ENCODE data around the gene TMEM132A.
A peak's percentile ranks its signal among the peaks of the same experiment; 100 is the strongest.

Gene TMEM132A

GRCh38 chr11:60915248-60915914 is 8.9 kb upstream of the TMEM132A start:
- peaks cover 8 to 9% of the 10 kb centered on the region in 2 donors for H3K36me3 ChIP-seq (ENCODE audit: control insufficient read depth in 2 of 2, insufficient read depth in 2 of 2, low read length in 2 of 2)
- H3K27me3 ChIP-seq (ENCODE audit: control insufficient read depth in 1 of 2, insufficient read depth in 2 of 2, low read length in 2 of 2): peaks cover 3% of the 10 kb centered on the region in 2 donors
- H3K9me3 ChIP-seq (ENCODE audit: control insufficient read depth in 2 of 2, low read length in 2 of 2): no peaks in the 10 kb centered on the region
- peak overlapping the region; percentile 89 to 92 for H3K4me3 ChIP-seq (ENCODE audit: low read length in 2 of 2)
- H3K27ac ChIP-seq (ENCODE audit: low read length): peak overlapping the region; percentile 97
- H3K4me1 ChIP-seq (ENCODE audit: control insufficient read depth, insufficient read depth, low read length): peaks cover 43% of the 10 kb centered on the region
- peak overlapping the region; percentile 99 to 100 for H3K9ac ChIP-seq (ENCODE audit: low read length in 2 of 2)

GRCh38 chr11:60916669-60917206 is 7.5 kb upstream of the TMEM132A start:
- H3K4me1 ChIP-seq (ENCODE audit: control insufficient read depth, insufficient read depth, low read length): peaks cover 43% of the 10 kb centered on the region
- H3K4me3 ChIP-seq (ENCODE audit: low read length in 2 of 2): no peak overlapping the region

GRCh38 chr11:60917267-60917666 is 7.0 kb upstream of the TMEM132A start:
- Histone ChIP-seq H3K27ac (ENCODE audit: low read length) (no peak overlapping the region), H3K4me1 (ENCODE audit: control insufficient read depth, insufficient read depth, low read length) (peaks cover 43% of the 10 kb centered on the region), H3K9ac (ENCODE audit: low read length in 2 of 2) (no peak overlapping the region), H3K9me3 (ENCODE audit: control insufficient read depth in 2 of 2, low read length in 2 of 2) (no peaks in the 10 kb centered on the region), H3K36me3 (ENCODE audit: control insufficient read depth in 2 of 2, insufficient read depth in 2 of 2, low read length in 2 of 2) (peaks cover 24 to 27% of the 10 kb centered on the region in 2 donors), H3K4me3 (ENCODE audit: low read length in 2 of 2) (no peak overlapping the region), H3K27me3 (ENCODE audit: control insufficient read depth in 1 of 2, insufficient read depth in 2 of 2, low read length in 2 of 2) (no peaks in the 10 kb centered on the region)

More at GRCh38 chr11:60916669-60917206, 7.5 kb upstream of the TMEM132A start:
- Histone ChIP-seq H3K27ac (ENCODE audit: low read length) (no peak overlapping the region), H3K9me3 (ENCODE audit: control insufficient read depth in 2 of 2, low read length in 2 of 2) (no peaks in the 10 kb centered on the region), H3K27me3 (ENCODE audit: control insufficient read depth in 1 of 2, insufficient read depth in 2 of 2, low read length in 2 of 2) (no peaks in the 10 kb centered on the region), H3K36me3 (ENCODE audit: control insufficient read depth in 2 of 2, insufficient read depth in 2 of 2, low read length in 2 of 2) (peaks cover 19 to 22% of the 10 kb centered on the region in 2 donors), H3K9ac (ENCODE audit: low read length in 2 of 2) (peak overlapping the region in 1 of 2 donors; percentile 36)

- Histone ChIP-seq H3K4me1 (ENCODE audit: control insufficient read depth, insufficient read depth, low read length) (peaks cover 37% of the 10 kb centered on the region), H3K27ac (ENCODE audit: low read length) (no peak overlapping the region), H3K27me3 (ENCODE audit: control insufficient read depth in 1 of 2, insufficient read depth in 2 of 2, low read length in 2 of 2) (peaks cover under 1 to 1% of the 10 kb centered on the region in 2 donors), H3K9me3 (ENCODE audit: control insufficient read depth in 2 of 2, low read length in 2 of 2) (no peaks in the 10 kb centered on the region), H3K4me3 (ENCODE audit: low read length in 2 of 2) (no peak overlapping the region), H3K36me3 (ENCODE audit: control insufficient read depth in 2 of 2, insufficient read depth in 2 of 2, low read length in 2 of 2) (peaks cover 34 to 38% of the 10 kb centered on the region in 2 donors), H3K9ac (ENCODE audit: low read length in 2 of 2) (no peak overlapping the region)
Measured at GRCh38 chr11:60918251-60918938, 5.9 kb upstream of the TMEM132A start.

GRCh38 chr11:60918939-60919265 is 5.4 kb upstream of the TMEM132A start:
- no peak overlapping the region for H3K27ac ChIP-seq (ENCODE audit: low read length)
- no peak overlapping the region for H3K4me3 ChIP-seq (ENCODE audit: low read length in 2 of 2)
- no peaks in the 10 kb centered on the region for H3K9me3 ChIP-seq (ENCODE audit: control insufficient read depth in 2 of 2, low read length in 2 of 2)
- H3K4me1 ChIP-seq (ENCODE audit: control insufficient read depth, insufficient read depth, low read length): peaks cover 41% of the 10 kb centered on the region
- peaks cover 35 to 39% of the 10 kb centered on the region in 2 donors for H3K36me3 ChIP-seq (ENCODE audit: control insufficient read depth in 2 of 2, insufficient read depth in 2 of 2, low read length in 2 of 2)
- no peak overlapping the region for H3K9ac ChIP-seq (ENCODE audit: low read length in 2 of 2)
- peaks cover 4 to 5% of the 10 kb centered on the region in 2 donors for H3K27me3 ChIP-seq (ENCODE audit: control insufficient read depth in 1 of 2, insufficient read depth in 2 of 2, low read length in 2 of 2)

GRCh38 chr11:60919320-60919719 is 4.9 kb upstream of the TMEM132A start:
- H3K36me3 ChIP-seq (ENCODE audit: control insufficient read depth in 2 of 2, insufficient read depth in 2 of 2, low read length in 2 of 2): peaks cover 35 to 39% of the 10 kb centered on the region in 2 donors
- H3K27ac ChIP-seq (ENCODE audit: low read length): no peak overlapping the region
- peaks cover 41% of the 10 kb centered on the region for H3K4me1 ChIP-seq (ENCODE audit: control insufficient read depth, insufficient read depth, low read length)
- H3K9ac ChIP-seq (ENCODE audit: low read length in 2 of 2): no peak overlapping the region
- H3K4me3 ChIP-seq (ENCODE audit: low read length in 2 of 2): no peak overlapping the region
- H3K27me3 ChIP-seq (ENCODE audit: control insufficient read depth in 1 of 2, insufficient read depth in 2 of 2, low read length in 2 of 2): peaks cover 4 to 5% of the 10 kb centered on the region in 2 donors
- no peaks in the 10 kb centered on the region for H3K9me3 ChIP-seq (ENCODE audit: control insufficient read depth in 2 of 2, low read length in 2 of 2)

- H3K9ac ChIP-seq (ENCODE audit: low read length in 2 of 2): no peak overlapping the region
- H3K9me3 ChIP-seq (ENCODE audit: control insufficient read depth in 2 of 2, low read length in 2 of 2): no peaks in the 10 kb centered on the region
- H3K27ac ChIP-seq (ENCODE audit: low read length): no peak overlapping the region
- peaks cover 35 to 39% of the 10 kb centered on the region in 2 donors for H3K36me3 ChIP-seq (ENCODE audit: control insufficient read depth in 2 of 2, insufficient read depth in 2 of 2, low read length in 2 of 2)
- peaks cover 47% of the 10 kb centered on the region for H3K4me1 ChIP-seq (ENCODE audit: control insufficient read depth, insufficient read depth, low read length)
- H3K4me3 ChIP-seq (ENCODE audit: low read length in 2 of 2): no peak overlapping the region
- H3K27me3 ChIP-seq (ENCODE audit: control insufficient read depth in 1 of 2, insufficient read depth in 2 of 2, low read length in 2 of 2): peaks cover 9 to 10% of the 10 kb centered on the region in 2 donors
Measured at GRCh38 chr11:60919956-60920355, 4.3 kb upstream of the TMEM132A start.

- H3K9me3 ChIP-seq (ENCODE audit: control insufficient read depth in 2 of 2, low read length in 2 of 2): no peaks in the 10 kb centered on the region
- H3K27me3 ChIP-seq (ENCODE audit: control insufficient read depth in 1 of 2, insufficient read depth in 2 of 2, low read length in 2 of 2): peaks cover 17 to 23% of the 10 kb centered on the region in 2 donors
- no peak overlapping the region for H3K27ac ChIP-seq (ENCODE audit: low read length)
- H3K9ac ChIP-seq (ENCODE audit: low read length in 2 of 2): no peak overlapping the region
- no peak overlapping the region for H3K4me3 ChIP-seq (ENCODE audit: low read length in 2 of 2)
- H3K4me1 ChIP-seq (ENCODE audit: control insufficient read depth, insufficient read depth, low read length): peaks cover 38% of the 10 kb centered on the region
- H3K36me3 ChIP-seq (ENCODE audit: control insufficient read depth in 2 of 2, insufficient read depth in 2 of 2, low read length in 2 of 2): peaks cover 35 to 39% of the 10 kb centered on the region in 2 donors
Measured at GRCh38 chr11:60921259-60921658, 3.0 kb upstream of the TMEM132A start.

- Histone ChIP-seq H3K4me1 (ENCODE audit: control insufficient read depth, insufficient read depth, low read length) (peaks cover 32% of the 10 kb centered on the region), H3K9me3 (ENCODE audit: control insufficient read depth in 2 of 2, low read length in 2 of 2) (no peaks in the 10 kb centered on the region), H3K27me3 (ENCODE audit: control insufficient read depth in 1 of 2, insufficient read depth in 2 of 2, low read length in 2 of 2) (peaks cover 20 to 28% of the 10 kb centered on the region in 2 donors), H3K36me3 (ENCODE audit: control insufficient read depth in 2 of 2, insufficient read depth in 2 of 2, low read length in 2 of 2) (peaks cover 35 to 39% of the 10 kb centered on the region in 2 donors), H3K4me3 (ENCODE audit: low read length in 2 of 2) (no peak overlapping the region), H3K9ac (ENCODE audit: low read length in 2 of 2) (no peak overlapping the region), H3K27ac (ENCODE audit: low read length) (no peak overlapping the region)
Measured at GRCh38 chr11:60921777-60922335, 2.4 kb upstream of the TMEM132A start.

- H3K9ac ChIP-seq (ENCODE audit: low read length in 2 of 2): no peak overlapping the region
- H3K4me1 ChIP-seq (ENCODE audit: control insufficient read depth, insufficient read depth, low read length): peaks cover 30% of the 10 kb centered on the region
- H3K9me3 ChIP-seq (ENCODE audit: control insufficient read depth in 2 of 2, low read length in 2 of 2): no peaks in the 10 kb centered on the region
- H3K4me3 ChIP-seq (ENCODE audit: low read length in 2 of 2): no peak overlapping the region
- no peak overlapping the region for H3K27ac ChIP-seq (ENCODE audit: low read length)
- peaks cover 35 to 39% of the 10 kb centered on the region in 2 donors for H3K36me3 ChIP-seq (ENCODE audit: control insufficient read depth in 2 of 2, insufficient read depth in 2 of 2, low read length in 2 of 2)
- peaks cover 23 to 31% of the 10 kb centered on the region in 2 donors for H3K27me3 ChIP-seq (ENCODE audit: control insufficient read depth in 1 of 2, insufficient read depth in 2 of 2, low read length in 2 of 2)
Measured at GRCh38 chr11:60922906-60923305, 1.4 kb upstream of the TMEM132A start.

Data from stomach smooth muscle (tissue), 2 donors.